Measurements from ENCODE around the gene DPP6.

DPP6 gene

GRCh38 chr7:154858836-154859537 lies 806.8 kb downstream of the DPP6 start:
- no peak for TF ChIP-seq CTCF (IDR thresholded peaks at IDR 0.05; ENCODE audit: control insufficient read depth, extremely low read depth, insufficient read depth)

GRCh38 chr7:154859747-154860620 lies 807.8 kb downstream of the DPP6 start:
- DNase-seq (ENCODE audit: low read depth): no peak
- H3K4me3 ChIP-seq (ENCODE audit: low read depth, low read length): no peak overlapping the region
- TF ChIP-seq CTCF (IDR thresholded peaks at IDR 0.05; ENCODE audit: control insufficient read depth, extremely low read depth, insufficient read depth): no peak

More at GRCh38 chr7:154858836-154859537, 806.8 kb downstream of the DPP6 start:
- DNase-seq (ENCODE audit: low read depth): no peak
- H3K4me3 ChIP-seq (ENCODE audit: low read depth, low read length): no peak overlapping the region

GRCh38 chr7:154860621-154861375 lies 808.6 kb downstream of the DPP6 start:
- H3K4me3 ChIP-seq (ENCODE audit: low read depth, low read length): no peak overlapping the region
- DNase-seq (ENCODE audit: low read depth): no peak
- TF ChIP-seq CTCF (IDR thresholded peaks at IDR 0.05; ENCODE audit: control insufficient read depth, extremely low read depth, insufficient read depth): no peak

- TF ChIP-seq CTCF (IDR thresholded peaks at IDR 0.05; ENCODE audit: control insufficient read depth, extremely low read depth, insufficient read depth): no peak
- H3K4me3 ChIP-seq (ENCODE audit: low read depth, low read length): no peak overlapping the region
- DNase-seq (ENCODE audit: low read depth): no peak
Measured at GRCh38 chr7:154861589-154861988, 809.4 kb downstream of the DPP6 start.

GRCh38 chr7:154862153-154862791 lies 810.1 kb downstream of the DPP6 start:
- H3K4me3 ChIP-seq (ENCODE audit: low read depth, low read length): no peak overlapping the region
- TF ChIP-seq CTCF (IDR thresholded peaks at IDR 0.05; ENCODE audit: control insufficient read depth, extremely low read depth, insufficient read depth): no peak
- no peak for DNase-seq (ENCODE audit: low read depth)

- no peak for DNase-seq (ENCODE audit: low read depth)
- TF ChIP-seq CTCF (IDR thresholded peaks at IDR 0.05; ENCODE audit: control insufficient read depth, extremely low read depth, insufficient read depth): no peak
- no peak overlapping the region for H3K4me3 ChIP-seq (ENCODE audit: low read depth, low read length)
Measured at GRCh38 chr7:154863766-154864522, 811.7 kb downstream of the DPP6 start.

All from LNCaP clone FGC (cell line).